Neural cell (in vitro differentiated cells): ENCODE measurements around the gene TLR8.

Source experiments
- EP300 ChIP-seq: fragments of 450-650 bp; conservative IDR thresholded peaks from 2 replicates; pipeline ENCODE4 v1.6.1; 2014; ENCODE audit warnings: antibody characterized with exemption, mild to moderate bottlenecking, moderate library complexity; ENCODE audit not compliant: poor library complexity, severe bottlenecking
- EZH2 ChIP-seq: fragments of 200-600, 300-800 bp; shearing (Covaris generic), sonication (generic); IDR thresholded peaks from 2 replicates; pipeline ENCODE4 v1.6.1; 2014; ENCODE audit warnings: antibody characterized with exemption, low read length, borderline replicate concordance, mild to moderate bottlenecking; ENCODE audit not compliant: insufficient read depth, poor library complexity, severe bottlenecking
- POLR2AphosphoS5 ChIP-seq: IDR thresholded peaks from 2 replicates; pipeline ENCODE4 v1.6.1; 2012
- REST ChIP-seq: IDR thresholded peaks from 2 replicates; pipeline ENCODE4 v1.6.1; 2012; ENCODE audit warnings: borderline replicate concordance
- TF ChIP-seq, protein P1 (sequence below): fragments of 450-650 bp; IDR thresholded peaks from 2 replicates; pipeline ENCODE4 v1.5.1; 2014; ENCODE audit warnings: antibody characterized with exemption, mild to moderate bottlenecking, moderate library complexity; ENCODE audit not compliant: poor library complexity, severe bottlenecking

GRCh38 chrX:12946838-12947544 lies 40.6 kb downstream of the TLR8 start:
- TF ChIP-seq POLR2AphosphoS5 (no peak), EP300 (no peak), EZH2 (no peak), REST (no peak)
- TF ChIP-seq, protein P1, sequence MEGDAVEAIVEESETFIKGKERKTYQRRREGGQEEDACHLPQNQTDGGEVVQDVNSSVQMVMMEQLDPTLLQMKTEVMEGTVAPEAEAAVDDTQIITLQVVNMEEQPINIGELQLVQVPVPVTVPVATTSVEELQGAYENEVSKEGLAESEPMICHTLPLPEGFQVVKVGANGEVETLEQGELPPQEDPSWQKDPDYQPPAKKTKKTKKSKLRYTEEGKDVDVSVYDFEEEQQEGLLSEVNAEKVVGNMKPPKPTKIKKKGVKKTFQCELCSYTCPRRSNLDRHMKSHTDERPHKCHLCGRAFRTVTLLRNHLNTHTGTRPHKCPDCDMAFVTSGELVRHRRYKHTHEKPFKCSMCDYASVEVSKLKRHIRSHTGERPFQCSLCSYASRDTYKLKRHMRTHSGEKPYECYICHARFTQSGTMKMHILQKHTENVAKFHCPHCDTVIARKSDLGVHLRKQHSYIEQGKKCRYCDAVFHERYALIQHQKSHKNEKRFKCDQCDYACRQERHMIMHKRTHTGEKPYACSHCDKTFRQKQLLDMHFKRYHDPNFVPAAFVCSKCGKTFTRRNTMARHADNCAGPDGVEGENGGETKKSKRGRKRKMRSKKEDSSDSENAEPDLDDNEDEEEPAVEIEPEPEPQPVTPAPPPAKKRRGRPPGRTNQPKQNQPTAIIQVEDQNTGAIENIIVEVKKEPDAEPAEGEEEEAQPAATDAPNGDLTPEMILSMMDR: peak; percentile 58
